Measurements from ENCODE around the gene HSD17B13.
"Not testable (repeated sequence)": the region's sequence is repeated elsewhere in the genome, so short reads cannot be mapped to it uniquely, and the experiment has no call there.

HSD17B13 gene

GRCh38 chr4:87316961-87317360 is 5.7 kb downstream of the HSD17B13 start:
- DNase-seq (ENCODE audit: insufficient read length, low spot score) = no peak
- FAIRE-seq = no peak
- TF ChIP-seq, protein P1, sequence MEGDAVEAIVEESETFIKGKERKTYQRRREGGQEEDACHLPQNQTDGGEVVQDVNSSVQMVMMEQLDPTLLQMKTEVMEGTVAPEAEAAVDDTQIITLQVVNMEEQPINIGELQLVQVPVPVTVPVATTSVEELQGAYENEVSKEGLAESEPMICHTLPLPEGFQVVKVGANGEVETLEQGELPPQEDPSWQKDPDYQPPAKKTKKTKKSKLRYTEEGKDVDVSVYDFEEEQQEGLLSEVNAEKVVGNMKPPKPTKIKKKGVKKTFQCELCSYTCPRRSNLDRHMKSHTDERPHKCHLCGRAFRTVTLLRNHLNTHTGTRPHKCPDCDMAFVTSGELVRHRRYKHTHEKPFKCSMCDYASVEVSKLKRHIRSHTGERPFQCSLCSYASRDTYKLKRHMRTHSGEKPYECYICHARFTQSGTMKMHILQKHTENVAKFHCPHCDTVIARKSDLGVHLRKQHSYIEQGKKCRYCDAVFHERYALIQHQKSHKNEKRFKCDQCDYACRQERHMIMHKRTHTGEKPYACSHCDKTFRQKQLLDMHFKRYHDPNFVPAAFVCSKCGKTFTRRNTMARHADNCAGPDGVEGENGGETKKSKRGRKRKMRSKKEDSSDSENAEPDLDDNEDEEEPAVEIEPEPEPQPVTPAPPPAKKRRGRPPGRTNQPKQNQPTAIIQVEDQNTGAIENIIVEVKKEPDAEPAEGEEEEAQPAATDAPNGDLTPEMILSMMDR (IDR thresholded peaks at IDR 0.05; ENCODE audit: insufficient read depth, missing control alignments) = no peak

- DNase-seq (ENCODE audit: insufficient read length, low spot score); FAIRE-seq: not testable (repeated sequence)
Observed at GRCh38 chr4:87315000-87315399, 7.7 kb downstream of the HSD17B13 start.

DNA sequence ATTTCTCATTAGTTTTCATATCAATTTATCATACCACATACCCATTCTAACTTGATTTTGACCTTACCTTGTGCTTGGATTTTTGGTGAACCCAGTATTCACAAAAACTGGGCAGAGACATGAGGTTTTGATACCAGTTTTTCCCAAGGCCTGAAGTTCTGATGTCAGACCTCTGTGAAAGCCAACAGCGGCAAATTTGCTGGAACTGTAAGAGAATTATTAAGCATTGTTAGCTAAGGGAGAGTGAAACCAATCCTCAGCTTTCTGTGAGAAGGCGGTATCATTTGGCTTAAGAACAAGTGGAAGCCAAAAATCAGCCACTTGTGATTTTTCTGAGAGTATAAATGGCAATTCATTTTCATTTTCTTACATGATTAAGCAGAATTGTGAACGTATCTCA is 8.9 kb downstream of the HSD17B13 start:
- no peak for DNase-seq (ENCODE audit: insufficient read length, low spot score)
- TF ChIP-seq, protein P1 (IDR thresholded peaks at IDR 0.05; ENCODE audit: insufficient read depth, missing control alignments) = no peak

DNA sequence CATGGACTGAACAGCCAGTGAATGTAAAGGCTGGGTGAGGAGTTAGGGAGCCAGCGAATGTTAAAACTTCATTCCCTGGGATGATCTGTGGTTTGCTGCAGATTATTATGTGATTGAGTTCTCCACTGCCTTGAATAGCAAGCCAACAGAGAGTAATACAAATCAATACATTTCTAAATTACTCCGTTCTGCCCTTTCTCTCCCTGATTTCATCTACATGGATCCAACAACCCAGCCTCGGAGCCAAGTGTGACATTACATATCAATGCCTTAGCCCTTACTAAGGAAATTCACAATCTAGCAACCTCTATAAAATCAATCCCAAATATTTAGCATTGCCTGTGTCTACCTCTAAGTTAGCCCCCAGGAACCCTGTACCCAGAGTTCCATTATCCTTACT is 11.0 kb downstream of the HSD17B13 start:
- TF ChIP-seq, protein P1 (IDR thresholded peaks at IDR 0.05; ENCODE audit: insufficient read depth, missing control alignments) = no peak
- DNase-seq (ENCODE audit: insufficient read length, low spot score) (no peak), FAIRE-seq (no peak)

More for the DNA sequence above, 8.9 kb downstream of the HSD17B13 start:
- no peak for FAIRE-seq

DNA sequence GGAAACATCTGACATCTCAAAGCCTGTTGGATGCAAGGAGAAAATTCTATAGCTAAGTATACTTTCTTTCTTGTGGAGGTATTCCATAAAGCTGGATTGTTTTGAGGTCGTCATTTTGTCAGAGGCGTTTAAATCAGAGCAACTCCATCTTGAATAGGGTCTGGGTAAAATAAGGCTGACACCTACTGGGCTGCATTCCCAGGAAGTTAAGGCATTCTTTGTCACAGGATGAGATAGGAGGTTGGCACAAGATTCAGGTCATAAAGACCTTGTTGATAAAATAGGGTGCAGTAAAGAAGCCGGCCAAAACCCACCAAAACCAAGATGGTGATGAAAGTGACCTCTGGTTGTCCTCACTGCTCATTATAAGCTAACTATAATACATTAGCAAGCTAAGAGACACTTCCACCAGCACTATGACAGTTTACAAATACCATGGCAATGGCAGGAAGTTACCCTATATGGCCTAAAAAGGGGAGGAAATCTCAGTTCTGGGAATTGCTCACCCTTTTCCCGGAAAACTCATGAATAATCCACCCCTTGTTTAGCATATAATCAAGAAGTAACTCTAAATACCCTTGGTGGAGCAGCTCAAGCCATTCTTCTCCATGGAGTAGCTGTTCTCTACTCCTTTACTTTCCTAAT is 11.9 kb downstream of the HSD17B13 start:
- no peak for DNase-seq (ENCODE audit: insufficient read length, low spot score)
- no peak for FAIRE-seq
- TF ChIP-seq, protein P1 (IDR thresholded peaks at IDR 0.05; ENCODE audit: insufficient read depth, missing control alignments) = no peak

DNA sequence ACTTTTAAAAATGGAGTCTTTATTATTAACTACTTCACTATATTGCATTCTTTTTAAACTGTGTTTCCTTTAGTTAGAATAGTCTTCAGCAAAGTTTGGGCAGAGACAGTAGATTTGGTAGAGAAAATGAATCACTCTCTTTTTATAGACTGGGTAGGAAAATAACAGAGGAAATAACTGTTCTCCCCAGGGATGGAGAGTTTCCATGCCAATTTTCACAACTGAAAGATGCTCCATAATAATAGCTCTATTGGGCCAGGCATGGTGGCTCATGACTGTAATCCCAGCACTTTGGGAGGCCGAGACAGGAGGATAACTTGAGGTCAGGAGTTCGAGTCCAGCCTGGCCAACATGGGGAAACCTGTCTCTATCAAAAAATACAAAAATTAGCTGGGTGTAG is 13.1 kb downstream of the HSD17B13 start:
- DNase-seq (ENCODE audit: insufficient read length, low spot score) = no peak
- no peak for FAIRE-seq
- TF ChIP-seq, protein P1 (IDR thresholded peaks at IDR 0.05; ENCODE audit: insufficient read depth, missing control alignments) = no peak

DNA sequence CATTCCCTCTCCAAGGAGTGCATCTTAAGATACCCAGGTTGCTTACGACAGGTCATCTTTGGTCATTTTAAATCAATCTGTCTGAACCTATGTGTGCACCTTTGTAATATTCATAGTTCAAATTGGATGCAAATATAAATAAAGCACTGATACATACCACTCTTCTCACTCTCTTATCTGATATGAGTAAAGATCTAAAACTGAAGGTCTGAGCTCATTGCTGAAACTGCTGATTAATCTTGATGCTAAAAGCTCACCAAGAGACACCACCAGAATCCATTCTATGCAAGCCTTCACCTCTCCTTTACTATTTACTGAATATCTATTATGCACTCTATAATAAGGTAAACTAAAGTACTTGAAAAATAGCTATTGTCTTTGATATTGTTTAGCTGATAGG is 16.6 kb downstream of the HSD17B13 start:
- TF ChIP-seq, protein P1 (IDR thresholded peaks at IDR 0.05; ENCODE audit: insufficient read depth, missing control alignments) = no peak
- DNase-seq (ENCODE audit: insufficient read length, low spot score) (no peak), FAIRE-seq (no peak)

- TF ChIP-seq, protein P1 (IDR thresholded peaks at IDR 0.05; ENCODE audit: insufficient read depth, missing control alignments) = no peak
- FAIRE-seq (no peak), DNase-seq (ENCODE audit: insufficient read length, low spot score) (no peak)
Observed at GRCh38 chr4:87305562-87305961, 17.1 kb downstream of the HSD17B13 start.
